ENCODE data around the gene NDOR1.

The NDOR1 gene

GRCh38 chr9:137194909-137195308 lies 10.6 kb upstream of the NDOR1 start:
- no peaks in the 10 kb centered on the region; the same call in 1 of the 2 replicates for H3K79me2 ChIP-seq (ENCODE audit: insufficient read depth, low read length)
- H3K9me2 ChIP-seq (replicated peaks; ENCODE audit: insufficient read depth, low read length) = no peaks in the 10 kb centered on the region
- H3F3A ChIP-seq (ENCODE audit: insufficient read depth) = no peaks in the 10 kb centered on the region
- no peak overlapping the region for H3K27ac ChIP-seq (ENCODE audit: low read depth, low read length)
- H3K9ac ChIP-seq (ENCODE audit: low read length) = no peak overlapping the region
- TF ChIP-seq CTCF (IDR thresholded peaks at IDR 0.05; ENCODE audit: insufficient read depth, low read length, poor library complexity, severe bottlenecking) (no peak), EZH2phosphoT487 (conservative IDR thresholded peaks at IDR 0.05; ENCODE audit: low read length) (no peak)
- no peaks in the 10 kb centered on the region for H3K9me3 ChIP-seq (ENCODE audit: insufficient read depth, low read length)
- H4K20me1 ChIP-seq (ENCODE audit: low read depth, low read length) = no peaks in the 10 kb centered on the region
- H2AFZ ChIP-seq (ENCODE audit: low read depth, low read length, severe bottlenecking) = no peak overlapping the region
- no peak overlapping the region for H3K4me2 ChIP-seq (ENCODE audit: low read depth, low read length, poor library complexity, severe bottlenecking)
- H3K36me3 ChIP-seq (ENCODE audit: low read length) = no peaks in the 10 kb centered on the region
- no peak overlapping the region for H3K4me3 ChIP-seq (ENCODE audit: insufficient read depth, low read length, poor library complexity, severe bottlenecking)
- H3K27me3 ChIP-seq (ENCODE audit: low read length) = no peaks in the 10 kb centered on the region

DNA sequence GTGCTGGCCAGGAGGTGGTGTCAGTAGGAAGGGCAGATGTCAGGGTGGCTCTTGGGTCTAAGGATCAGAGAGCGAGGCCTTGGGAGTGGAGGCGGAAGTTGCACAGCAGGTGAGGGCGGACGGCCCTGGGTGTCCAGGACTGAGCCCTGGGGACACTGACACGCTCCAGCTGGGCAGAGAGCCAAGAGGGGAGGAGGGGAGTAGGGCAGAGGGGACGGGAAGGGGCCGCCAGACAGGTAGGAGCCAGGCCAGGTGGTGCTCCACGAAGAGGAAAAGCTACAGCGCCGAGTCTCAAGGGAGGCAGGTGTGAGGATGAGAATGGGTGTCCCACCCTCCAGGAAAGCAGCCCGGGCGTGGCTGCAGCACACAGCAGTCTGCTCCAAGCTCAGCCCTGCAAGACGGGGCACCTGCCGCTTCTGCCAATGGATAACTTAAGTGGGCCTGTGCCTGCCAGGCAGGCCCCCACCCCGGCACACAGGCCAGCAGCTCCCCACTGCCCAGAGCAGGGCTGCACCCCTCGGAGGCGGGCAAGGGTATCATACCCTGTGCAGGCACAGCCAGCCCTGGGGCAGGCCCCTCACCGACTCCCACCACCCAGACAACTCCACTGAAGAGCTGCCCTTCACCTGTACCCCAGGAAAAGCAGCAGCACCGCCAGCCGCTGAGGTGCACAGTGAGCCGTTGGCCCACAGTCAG lies 9.8 kb upstream of the NDOR1 start:
- H2AFZ ChIP-seq (ENCODE audit: low read depth, low read length, severe bottlenecking) = no peak overlapping the region
- H3K9me2 ChIP-seq (replicated peaks; ENCODE audit: insufficient read depth, low read length) = no peaks in the 10 kb centered on the region
- no peaks in the 10 kb centered on the region for H3K36me3 ChIP-seq (ENCODE audit: low read length)
- H3K27me3 ChIP-seq (ENCODE audit: low read length) = no peaks in the 10 kb centered on the region
- no peaks in the 10 kb centered on the region for H3F3A ChIP-seq (ENCODE audit: insufficient read depth)
- H3K4me2 ChIP-seq (ENCODE audit: low read depth, low read length, poor library complexity, severe bottlenecking) = no peak overlapping the region
- no peak overlapping the region for H3K27ac ChIP-seq (ENCODE audit: low read depth, low read length)
- TF ChIP-seq CTCF (IDR thresholded peaks at IDR 0.05; ENCODE audit: insufficient read depth, low read length, poor library complexity, severe bottlenecking) = no peak
- no peak for TF ChIP-seq EZH2phosphoT487 (conservative IDR thresholded peaks at IDR 0.05; ENCODE audit: low read length)
- H3K79me2 ChIP-seq (ENCODE audit: insufficient read depth, low read length) = no peaks in the 10 kb centered on the region; the same call in 1 of the 2 replicates
- no peaks in the 10 kb centered on the region for H3K9me3 ChIP-seq (ENCODE audit: insufficient read depth, low read length)
- H3K4me3 ChIP-seq (ENCODE audit: insufficient read depth, low read length, poor library complexity, severe bottlenecking) = no peak overlapping the region
- H4K20me1 ChIP-seq (ENCODE audit: low read depth, low read length) = no peaks in the 10 kb centered on the region
- H3K9ac ChIP-seq (ENCODE audit: low read length) = no peak overlapping the region

DNA sequence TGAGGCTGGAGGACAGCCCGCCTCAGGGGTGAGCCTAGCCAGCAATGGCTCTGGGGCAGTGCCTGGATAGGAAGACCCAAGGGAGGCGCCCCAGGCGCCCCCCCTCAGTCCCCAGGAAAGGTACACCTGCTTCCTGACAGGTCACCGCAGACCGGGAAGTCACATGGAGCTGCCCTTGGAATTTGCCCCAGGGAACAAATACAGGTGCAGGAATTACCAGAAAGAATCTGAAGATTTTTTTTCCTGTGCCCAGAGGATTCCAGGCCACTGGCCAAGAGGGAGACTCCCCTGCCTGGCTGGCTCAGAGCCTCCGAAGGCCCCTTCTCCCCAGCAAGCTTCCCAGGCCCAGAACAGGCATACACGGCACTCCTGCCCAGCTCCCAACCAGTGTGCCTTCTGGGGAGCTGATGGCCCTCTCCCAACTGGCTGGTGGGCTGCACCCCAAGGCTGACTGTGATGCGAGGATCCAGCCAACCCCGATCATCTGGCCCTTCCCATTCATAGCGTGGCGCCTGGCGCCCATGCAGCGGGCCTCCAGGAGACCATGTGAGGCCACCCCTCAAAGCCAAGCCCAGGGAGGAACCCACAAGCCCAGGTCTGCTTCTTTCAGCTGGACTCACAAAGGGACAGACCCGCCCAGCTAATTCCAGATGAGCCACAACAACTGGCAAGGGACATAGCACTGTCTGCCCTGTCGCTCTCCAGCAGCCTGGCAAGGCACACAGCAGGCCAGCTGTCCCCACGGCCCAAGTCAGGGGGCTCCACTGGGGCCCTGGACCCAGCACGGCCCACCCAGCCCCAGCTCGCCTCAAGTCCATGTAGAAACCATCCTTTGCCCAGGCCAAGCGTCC lies 7.2 kb upstream of the NDOR1 start:
- Histone ChIP-seq H3F3A (ENCODE audit: insufficient read depth) (peaks cover 12% of the 10 kb centered on the region), H3K79me2 (ENCODE audit: insufficient read depth, low read length) (no peaks in the 10 kb centered on the region; the same call in 1 of the 2 replicates), H3K9ac (ENCODE audit: low read length) (no peak overlapping the region), H2AFZ (ENCODE audit: low read depth, low read length, severe bottlenecking) (no peak overlapping the region), H3K9me3 (ENCODE audit: insufficient read depth, low read length) (no peaks in the 10 kb centered on the region), H3K9me2 (replicated peaks; ENCODE audit: insufficient read depth, low read length) (no peaks in the 10 kb centered on the region), H3K4me2 (ENCODE audit: low read depth, low read length, poor library complexity, severe bottlenecking) (peak overlapping the region; percentile 59), H4K20me1 (ENCODE audit: low read depth, low read length) (no peaks in the 10 kb centered on the region), H3K36me3 (ENCODE audit: low read length) (no peaks in the 10 kb centered on the region), H3K4me3 (ENCODE audit: insufficient read depth, low read length, poor library complexity, severe bottlenecking) (no peak overlapping the region), H3K27ac (ENCODE audit: low read depth, low read length) (no peak overlapping the region), H3K27me3 (ENCODE audit: low read length) (no peaks in the 10 kb centered on the region)
- TF ChIP-seq EZH2phosphoT487 (conservative IDR thresholded peaks at IDR 0.05; ENCODE audit: low read length) (no peak), CTCF (IDR thresholded peaks at IDR 0.05; ENCODE audit: insufficient read depth, low read length, poor library complexity, severe bottlenecking) (no peak)

All from SU-DHL-6 (cell line).